ENCODE results near the gene WDR47. TPM values are rescaled to one million over a fixed set of nuclear protein-coding genes. Genes with fewer than 3 reads are reported as not detected.

WDR47 gene
- total RNA-seq = 1 to 10 TPM; 2.9 to 4.1 TPM
- polyA plus RNA-seq = 1 to 10 TPM; 1.2 to 2.1 TPM

DNA sequence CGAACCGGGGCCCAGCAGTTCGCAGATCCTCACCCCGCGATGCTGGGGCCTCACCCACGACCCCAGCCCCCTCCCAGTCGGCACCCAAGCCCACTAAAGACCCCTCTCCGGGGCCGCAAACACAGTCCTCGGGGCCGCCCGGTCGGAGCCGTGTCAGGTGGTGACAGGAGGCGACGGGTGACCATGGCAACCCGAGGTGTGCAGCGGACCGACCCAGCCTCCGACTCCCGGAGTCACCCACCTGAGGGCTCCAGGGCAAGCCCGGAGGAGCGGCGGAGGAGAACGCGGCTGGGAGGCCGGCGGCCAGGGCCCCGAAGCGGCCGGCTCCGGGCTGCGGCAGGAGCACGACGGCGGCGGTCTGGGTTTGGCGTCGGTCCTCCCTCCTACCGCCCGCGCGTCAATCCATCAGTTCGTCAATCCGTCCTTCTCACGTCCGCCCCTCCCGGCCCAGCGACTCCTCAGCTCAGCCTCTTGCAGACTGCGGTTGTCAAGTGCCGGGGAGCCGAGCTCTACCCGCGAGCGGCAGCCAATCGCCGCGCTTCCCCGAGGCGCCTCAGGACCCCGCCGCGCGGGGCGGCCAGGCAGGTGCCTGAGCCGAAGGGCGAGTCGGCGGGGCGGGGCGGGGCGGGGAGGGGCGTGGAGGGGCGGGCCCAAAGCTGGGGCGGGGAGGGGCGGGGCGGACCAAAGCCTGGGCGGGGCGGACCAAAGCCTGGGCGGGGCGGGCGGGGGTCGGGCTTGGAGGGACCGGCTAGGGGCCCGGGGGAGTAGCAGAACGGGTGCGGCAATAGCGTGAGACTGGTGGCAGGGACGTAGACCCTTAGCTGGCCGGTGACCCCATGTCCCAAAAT, at the start of gene WDR47:
WDR47 (minus strand) TSS at position 482 of the 848 bp plus-strand sequence. CDS start 18,590 bp downstream, outside the sequence.
- Histone ChIP-seq H3K9ac (ENCODE audit: low read depth in 1 of 2, low read length in 2 of 2) (peak within 1 kb of the TSS; percentile 21 to 65), H3K4me3 (ENCODE audit: low read depth in 1 of 3, low read length in 3 of 3) (peak within 1 kb of the TSS; percentile 75 to 89 (median 76)), H3K9me3 (ENCODE audit: control insufficient read depth in 4 of 4, low read length in 3 of 4) (no peaks in the 10 kb centered on the region), H3K27me3 (ENCODE audit: control insufficient read depth in 4 of 4, insufficient read depth in 4 of 4, low read length in 3 of 4) (no peaks in the 10 kb centered on the region), H3K27ac (ENCODE audit: low read depth in 1 of 2, low read length in 2 of 2) (peak within 1 kb of the TSS; percentile 1 to 65), H3K36me3 (ENCODE audit: control insufficient read depth in 4 of 4, insufficient read depth in 3 of 4, low read depth in 1 of 4, low read length in 3 of 4) (no peaks in the 10 kb centered on the region), H3K4me1 (ENCODE audit: control insufficient read depth in 4 of 4, insufficient read depth in 4 of 4, low read length in 3 of 4) (peaks cover 0 to 14% (median 10%) of the 10 kb centered on the region in 4 donors)
- TF ChIP-seq JUND (IDR thresholded peaks at IDR 0.05) (no peak), TAF1 (conservative IDR thresholded peaks at IDR 0.05) (peak; percentile 87), REST (IDR thresholded peaks at IDR 0.05) (peak; percentile 33)
- peak; percentile 88 for DNase-seq (ENCODE audit: low spot score)
- WGBS = 1% methylated on average over 90 of the region's 90 CpGs

DNA sequence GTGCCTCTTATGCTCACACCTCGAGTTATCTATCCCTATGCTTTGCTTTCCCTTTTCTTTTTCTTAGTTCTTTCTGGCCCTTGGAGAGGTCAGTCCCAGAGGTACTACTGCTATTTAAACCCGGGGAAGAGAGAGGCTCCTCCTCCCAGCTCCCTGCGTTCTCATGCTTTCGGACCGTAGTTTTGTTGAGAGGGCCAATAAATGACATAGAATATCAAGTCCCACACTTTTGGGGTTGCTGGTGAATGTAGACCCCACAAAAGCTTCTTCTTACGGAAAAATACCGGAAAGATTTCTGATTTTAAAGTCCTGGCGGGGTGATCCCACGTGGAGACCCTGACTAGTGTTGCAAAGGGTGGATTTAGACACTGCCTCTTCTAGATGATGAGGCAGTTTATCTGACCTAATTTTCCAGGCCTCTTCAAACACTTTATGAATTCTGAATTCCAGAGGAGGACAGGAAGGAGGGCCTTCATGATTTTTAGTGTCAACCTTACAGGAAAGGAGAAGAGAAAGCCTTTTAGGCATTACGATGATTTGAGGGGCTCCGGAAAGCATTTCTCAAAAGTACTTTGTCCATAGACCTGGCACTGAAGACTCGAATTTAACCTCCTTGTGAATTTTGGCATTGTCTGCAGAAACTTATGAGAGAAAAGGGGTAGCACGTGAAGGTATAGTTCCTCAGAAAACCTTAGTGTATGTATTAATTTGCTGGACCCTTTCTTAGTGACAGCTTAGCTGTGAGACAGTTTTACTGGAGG, 49.4 kb upstream of the WDR47 start:
- H3K9me3 ChIP-seq (ENCODE audit: control insufficient read depth in 4 of 4, low read length in 3 of 4) = no peaks in the 10 kb centered on the region
- DNase-seq (ENCODE audit: low spot score) = no peak
- H3K27ac ChIP-seq (ENCODE audit: low read depth in 1 of 2, low read length in 2 of 2) = peak overlapping the region; percentile 99 to 100
- WGBS = 4% methylated on average over 13 of the region's 13 CpGs
- TF ChIP-seq TAF1 (conservative IDR thresholded peaks at IDR 0.05) (peak; percentile 4), RAD21 (IDR thresholded peaks at IDR 0.05) (no peak), MAX (IDR thresholded peaks at IDR 0.05) (peak; percentile 9)
- H3K4me1 ChIP-seq (ENCODE audit: control insufficient read depth in 4 of 4, insufficient read depth in 4 of 4, low read length in 3 of 4) = peaks cover 3 to 30% (median 24%) of the 10 kb centered on the region in 4 donors
- peak overlapping the region; percentile 71 to 95 (median 73) for H3K4me3 ChIP-seq (ENCODE audit: low read depth in 1 of 3, low read length in 3 of 3)
- H3K36me3 ChIP-seq (ENCODE audit: control insufficient read depth in 4 of 4, insufficient read depth in 3 of 4, low read depth in 1 of 4, low read length in 3 of 4) = peaks cover 0 to 12% (median 8%) of the 10 kb centered on the region in 4 donors
- H3K9ac ChIP-seq (ENCODE audit: low read depth in 1 of 2, low read length in 2 of 2) = peak overlapping the region; percentile 82 to 99
- H3K27me3 ChIP-seq (ENCODE audit: control insufficient read depth in 4 of 4, insufficient read depth in 4 of 4, low read length in 3 of 4) = no peaks in the 10 kb centered on the region

GRCh38 chr1:109090196-109091077, 48.5 kb upstream of the WDR47 start, which contains the start of gene TMEM167B:
TMEM167B (plus strand) TSS chr1:109090764; CDS start chr1:109090873, 109 bp downstream.
- Histone ChIP-seq H3K9ac (ENCODE audit: low read depth in 1 of 2, low read length in 2 of 2) (peak within 1 kb of the TSS; percentile 82 to 99), H3K4me3 (ENCODE audit: low read depth in 1 of 3, low read length in 3 of 3) (peak within 1 kb of the TSS; percentile 71 to 95 (median 73)), H3K27me3 (ENCODE audit: control insufficient read depth in 4 of 4, insufficient read depth in 4 of 4, low read length in 3 of 4) (no peaks in the 10 kb centered on the region), H3K36me3 (ENCODE audit: control insufficient read depth in 4 of 4, insufficient read depth in 3 of 4, low read depth in 1 of 4, low read length in 3 of 4) (peaks cover 0 to 12% (median 7%) of the 10 kb centered on the region in 4 donors), H3K4me1 (ENCODE audit: control insufficient read depth in 4 of 4, insufficient read depth in 4 of 4, low read length in 3 of 4) (peaks cover 3 to 30% (median 24%) of the 10 kb centered on the region in 4 donors), H3K27ac (ENCODE audit: low read depth in 1 of 2, low read length in 2 of 2) (peak within 1 kb of the TSS; percentile 99 to 100), H3K9me3 (ENCODE audit: control insufficient read depth in 4 of 4, low read length in 3 of 4) (no peaks in the 10 kb centered on the region)
- peak; percentile 90 for DNase-seq (ENCODE audit: low spot score)
- 3% methylated on average over 67 of the region's 67 CpGs for WGBS
- peak; percentile 48 for TF ChIP-seq MAX (IDR thresholded peaks at IDR 0.05)
- TF ChIP-seq TAF1 (conservative IDR thresholded peaks at IDR 0.05) = peak; percentile 42
- TF ChIP-seq HNF4A (conservative IDR thresholded peaks at IDR 0.05) = peak; percentile 30 to 47
- peak; percentile 7 to 36 for TF ChIP-seq RAD21 (IDR thresholded peaks at IDR 0.05)
- peak; percentile 36 to 52 for TF ChIP-seq RXRA (IDR thresholded peaks at IDR 0.05)
- TF ChIP-seq, protein P1, sequence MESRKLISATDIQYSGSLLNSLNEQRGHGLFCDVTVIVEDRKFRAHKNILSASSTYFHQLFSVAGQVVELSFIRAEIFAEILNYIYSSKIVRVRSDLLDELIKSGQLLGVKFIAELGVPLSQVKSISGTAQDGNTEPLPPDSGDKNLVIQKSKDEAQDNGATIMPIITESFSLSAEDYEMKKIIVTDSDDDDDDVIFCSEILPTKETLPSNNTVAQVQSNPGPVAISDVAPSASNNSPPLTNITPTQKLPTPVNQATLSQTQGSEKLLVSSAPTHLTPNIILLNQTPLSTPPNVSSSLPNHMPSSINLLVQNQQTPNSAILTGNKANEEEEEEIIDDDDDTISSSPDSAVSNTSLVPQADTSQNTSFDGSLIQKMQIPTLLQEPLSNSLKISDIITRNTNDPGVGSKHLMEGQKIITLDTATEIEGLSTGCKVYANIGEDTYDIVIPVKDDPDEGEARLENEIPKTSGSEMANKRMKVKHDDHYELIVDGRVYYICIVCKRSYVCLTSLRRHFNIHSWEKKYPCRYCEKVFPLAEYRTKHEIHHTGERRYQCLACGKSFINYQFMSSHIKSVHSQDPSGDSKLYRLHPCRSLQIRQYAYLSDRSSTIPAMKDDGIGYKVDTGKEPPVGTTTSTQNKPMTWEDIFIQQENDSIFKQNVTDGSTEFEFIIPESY (IDR thresholded peaks at IDR 0.05) = peak; percentile 37
- TF ChIP-seq FOXA1 (IDR thresholded peaks at IDR 0.05) = no peak
- peak; percentile 89 for TF ChIP-seq YY1 (IDR thresholded peaks at IDR 0.05)
- TF ChIP-seq JUND (IDR thresholded peaks at IDR 0.05) = peak in 1 of 2 donors; percentile 38
- peak; percentile 47 for TF ChIP-seq SP1 (IDR thresholded peaks at IDR 0.05)
- no peak for TF ChIP-seq HNF4G (IDR thresholded peaks at IDR 0.05)
